ENCODE data around the gene TMEM89. TPM values are rescaled to one million over a fixed set of nuclear protein-coding genes. Genes with fewer than 3 reads are reported as not detected.

The TMEM89 gene
- total and polyA plus RNA-seq, 2 experiments from 2014 or later: not detected

- Histone ChIP-seq H3K4me2 (no peak overlapping the region), H3K9me2 (ENCODE audit: insufficient read depth) (no peaks in the 10 kb centered on the region), H3K36me3 (ENCODE audit: insufficient read depth) (no peaks in the 10 kb centered on the region; the same call in 1 of the 2 replicates), H3K27ac (ENCODE audit: low read depth) (no peak overlapping the region), H3K4me3 (no peak overlapping the region), H3F3A (replicated peaks; ENCODE audit: low read depth) (no peaks in the 10 kb centered on the region), H3K27me3 (ENCODE audit: insufficient read depth) (no peaks in the 10 kb centered on the region), H3K4me1 (ENCODE audit: insufficient read depth) (no peaks in the 10 kb centered on the region), H4K20me1 (replicated peaks; ENCODE audit: insufficient read depth) (no peaks in the 10 kb centered on the region), H2AFZ (no peak overlapping the region), H3K79me2 (replicated peaks; ENCODE audit: insufficient read depth) (no peaks in the 10 kb centered on the region)
- ATAC-seq (no peak), DNase-seq (ENCODE audit: low spot score) (no peak)
- Mint-ChIP-seq H3K36me3 (ENCODE audit: low read depth) (peaks cover 29% of the 10 kb centered on the region), H3K9me3 (no peaks in the 10 kb centered on the region), H3K4me3 (no peak overlapping the region), H3K27ac (no peak overlapping the region), H3K27me3 (ENCODE audit: insufficient read depth, low read depth, poor library complexity) (peaks cover 13% of the 10 kb centered on the region), H3K4me1 (no peaks in the 10 kb centered on the region)
- TF ChIP-seq POLR2AphosphoS5 (IDR thresholded peaks at IDR 0.05; ENCODE audit: low read depth) (no peak), ETS1 (IDR thresholded peaks at IDR 0.05) (no peak), REST (IDR thresholded peaks at IDR 0.05; ENCODE audit: unreplicated experiment) (no peak), ZNF331 (CRISPR knock-in tag; IDR thresholded peaks at IDR 0.05; ENCODE audit: low read depth) (no peak)
Measured at GRCh38 chr3:48644898-48645760, 23.6 kb upstream of the TMEM89 start.

- ATAC-seq: no peak
- H3K79me2 ChIP-seq (replicated peaks; ENCODE audit: insufficient read depth): no peaks in the 10 kb centered on the region
- no peaks in the 10 kb centered on the region for H3K9me3 Mint-ChIP-seq
- H3K4me3 ChIP-seq: no peak overlapping the region
- H3K4me3 Mint-ChIP-seq: no peak overlapping the region
- no peak overlapping the region for H3K27ac ChIP-seq (ENCODE audit: low read depth)
- no peaks in the 10 kb centered on the region; the same call in 1 of the 2 replicates for H3F3A ChIP-seq (replicated peaks; ENCODE audit: low read depth)
- no peak for DNase-seq (ENCODE audit: low spot score)
- no peak overlapping the region for H3K4me2 ChIP-seq
- H3K4me1 Mint-ChIP-seq: peaks cover 8% of the 10 kb centered on the region
- no peaks in the 10 kb centered on the region; the same call in 1 of the 2 replicates for H3K36me3 ChIP-seq (ENCODE audit: insufficient read depth)
- peaks cover 34% of the 10 kb centered on the region for H3K36me3 Mint-ChIP-seq (ENCODE audit: low read depth)
- no peaks in the 10 kb centered on the region for H3K9me2 ChIP-seq (ENCODE audit: insufficient read depth)
- H4K20me1 ChIP-seq (replicated peaks; ENCODE audit: insufficient read depth): no peaks in the 10 kb centered on the region
- no peak overlapping the region for H2AFZ ChIP-seq
- no peaks in the 10 kb centered on the region for H3K27me3 ChIP-seq (ENCODE audit: insufficient read depth)
- H3K27me3 Mint-ChIP-seq (ENCODE audit: insufficient read depth, low read depth, poor library complexity): peaks cover 15% of the 10 kb centered on the region
- H3K4me1 ChIP-seq (ENCODE audit: insufficient read depth): no peaks in the 10 kb centered on the region; the same call in 1 of the 2 replicates
- H3K27ac Mint-ChIP-seq: no peak overlapping the region
- TF ChIP-seq REST (IDR thresholded peaks at IDR 0.05; ENCODE audit: unreplicated experiment): no peak
- no peak for TF ChIP-seq JUNB (IDR thresholded peaks at IDR 0.05; ENCODE audit: unreplicated experiment)
- TF ChIP-seq EZH2phosphoT487 (IDR thresholded peaks at IDR 0.05; ENCODE audit: unreplicated experiment): no peak
Measured at GRCh38 chr3:48642605-48643004, 21.0 kb upstream of the TMEM89 start.

All from GM23338 (cell line).